AG04449 (cell line): Measurements from ENCODE around the gene RANBP2.
"Not testable (repeated sequence)": the region's sequence is repeated elsewhere in the genome, so short reads cannot be mapped to it uniquely, and the experiment has no call there.

Experiments
- CTCF ChIA-PET: fragments of 350-600 bp; formaldehyde crosslinking; extraction: SDS; loops from one replicate; lab custom pipeline; 2021; ENCODE audit warnings: antibody characterized with exemption; lab: Yijun Ruan, JAX
- POLR2A ChIA-PET: fragments of 400-600, 350-600 bp; formaldehyde crosslinking; extraction: SDS; loops from one replicate; lab custom pipeline; 2020; ENCODE audit warnings: antibody characterized with exemption, inconsistent platforms; lab: Yijun Ruan, JAX
- DNase-seq: peaks from one replicate; pipeline ENCODE4 v3.0.0-alpha.2; 2010; ENCODE audit warnings: low read depth, low spot score
- H3K4me3 ChIP-seq: 2 replicates; pipeline ENCODE4 v1.5.1; 2011; ENCODE audit warnings: low read depth, mild to moderate bottlenecking, control low read depth, low read length
- TF ChIP-seq, protein P1 (sequence below): IDR thresholded peaks from one replicate; pipeline ENCODE4 v1.5.1; 2011; ENCODE audit warnings: mild to moderate bottlenecking, moderate library complexity, low read length, control low read depth, inconsistent platforms; ENCODE audit not compliant: insufficient read depth; ENCODE audit errors: missing control alignments

RANBP2 gene

GRCh38 chr2:108701208-108701607 lies 18.1 kb upstream of the RANBP2 start:
- TF ChIP-seq, protein P1, sequence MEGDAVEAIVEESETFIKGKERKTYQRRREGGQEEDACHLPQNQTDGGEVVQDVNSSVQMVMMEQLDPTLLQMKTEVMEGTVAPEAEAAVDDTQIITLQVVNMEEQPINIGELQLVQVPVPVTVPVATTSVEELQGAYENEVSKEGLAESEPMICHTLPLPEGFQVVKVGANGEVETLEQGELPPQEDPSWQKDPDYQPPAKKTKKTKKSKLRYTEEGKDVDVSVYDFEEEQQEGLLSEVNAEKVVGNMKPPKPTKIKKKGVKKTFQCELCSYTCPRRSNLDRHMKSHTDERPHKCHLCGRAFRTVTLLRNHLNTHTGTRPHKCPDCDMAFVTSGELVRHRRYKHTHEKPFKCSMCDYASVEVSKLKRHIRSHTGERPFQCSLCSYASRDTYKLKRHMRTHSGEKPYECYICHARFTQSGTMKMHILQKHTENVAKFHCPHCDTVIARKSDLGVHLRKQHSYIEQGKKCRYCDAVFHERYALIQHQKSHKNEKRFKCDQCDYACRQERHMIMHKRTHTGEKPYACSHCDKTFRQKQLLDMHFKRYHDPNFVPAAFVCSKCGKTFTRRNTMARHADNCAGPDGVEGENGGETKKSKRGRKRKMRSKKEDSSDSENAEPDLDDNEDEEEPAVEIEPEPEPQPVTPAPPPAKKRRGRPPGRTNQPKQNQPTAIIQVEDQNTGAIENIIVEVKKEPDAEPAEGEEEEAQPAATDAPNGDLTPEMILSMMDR, result no peak
- CTCF ChIA-PET, result no interaction called here
- DNase-seq, result no peak
- H3K4me3 ChIP-seq, result no peak overlapping the region
- POLR2A ChIA-PET, result no interaction called here

DNA sequence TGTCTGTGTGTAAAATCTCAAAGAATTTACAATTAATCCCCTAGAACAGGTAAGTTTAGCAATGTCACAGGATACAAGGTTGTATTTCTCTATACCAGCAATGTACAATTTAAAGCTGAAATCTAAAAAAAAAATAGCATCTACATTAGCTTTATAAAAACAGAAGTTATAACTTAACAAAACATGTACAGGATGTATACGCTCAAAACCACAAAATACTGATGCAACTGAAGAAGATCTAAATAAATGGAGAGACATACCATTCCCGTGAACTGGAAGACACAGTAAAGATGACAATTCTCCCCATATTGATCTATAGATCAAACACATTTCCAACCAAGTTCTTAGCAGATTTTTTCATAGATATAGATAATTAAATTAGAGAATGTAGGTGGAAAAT lies 17.5 kb upstream of the RANBP2 start:
- TF ChIP-seq, protein P1, result no peak
- no peak overlapping the region for H3K4me3 ChIP-seq
- ChIA-PET CTCF (interaction anchor here (1.5 kb wide), 1 partner anchor 10 kb away, joined by 4 read pairs; no protein-coding TSS in a partner anchor), POLR2A (no interaction called here)
- DNase-seq, result no peak

DNA sequence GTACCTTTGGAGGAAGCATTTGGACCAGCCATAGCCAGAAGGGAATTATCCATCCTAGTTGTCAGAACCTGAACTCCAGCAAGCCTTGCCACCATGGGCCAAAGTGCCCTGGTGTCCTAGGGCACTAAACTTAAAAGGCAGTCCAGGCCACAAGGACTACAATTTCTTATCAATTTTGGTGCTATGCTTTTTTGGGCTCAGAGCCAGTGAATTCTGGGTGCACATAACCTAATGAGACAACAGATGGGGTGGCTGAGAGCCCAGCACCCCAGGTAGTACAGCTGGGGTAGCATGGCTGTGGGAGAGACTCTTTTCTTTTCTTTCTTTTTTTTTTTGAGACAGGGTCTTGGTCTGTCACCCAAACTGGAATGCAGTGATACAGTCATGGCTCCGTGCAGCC lies 14.4 kb upstream of the RANBP2 start:
- no peak for DNase-seq
- no peak overlapping the region for H3K4me3 ChIP-seq
- ChIA-PET CTCF (no interaction called here), POLR2A (no interaction called here)
- TF ChIP-seq, protein P1, result no peak

GRCh38 chr2:108707300-108707699 lies 12.0 kb upstream of the RANBP2 start:
- TF ChIP-seq, protein P1, result no peak
- ChIA-PET CTCF (interaction anchor here (1.0 to 1.6 kb wide), 2 partner anchors 8 to 26 kb away, joined by 3 read pairs; no protein-coding TSS in a partner anchor), POLR2A (no interaction called here)
- H3K4me3 ChIP-seq, result no peak overlapping the region
- no peak for DNase-seq

DNA sequence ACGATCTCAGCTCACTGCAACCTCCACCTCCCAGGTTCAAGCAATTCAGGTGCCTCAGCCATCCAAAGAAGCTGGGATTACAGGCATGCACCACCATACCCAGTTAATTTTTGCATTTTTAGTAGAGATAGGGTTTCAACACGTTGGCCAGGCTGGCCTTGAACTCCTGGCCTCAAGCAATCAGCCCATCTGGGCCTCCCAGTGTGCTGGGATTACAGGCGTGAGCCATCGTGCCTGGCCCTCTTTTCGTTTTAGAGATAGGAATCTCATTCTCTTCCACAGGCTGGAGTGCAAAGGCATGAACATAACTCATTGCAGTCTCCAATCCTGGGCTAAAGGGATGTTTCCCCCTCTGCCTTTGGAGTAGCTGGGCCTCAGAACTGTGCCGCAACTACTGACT lies 2.3 kb upstream of the RANBP2 start:
- POLR2A ChIA-PET, H3K4me3 ChIP-seq, DNase-seq, CTCF ChIA-PET: not testable (repeated sequence)

DNA sequence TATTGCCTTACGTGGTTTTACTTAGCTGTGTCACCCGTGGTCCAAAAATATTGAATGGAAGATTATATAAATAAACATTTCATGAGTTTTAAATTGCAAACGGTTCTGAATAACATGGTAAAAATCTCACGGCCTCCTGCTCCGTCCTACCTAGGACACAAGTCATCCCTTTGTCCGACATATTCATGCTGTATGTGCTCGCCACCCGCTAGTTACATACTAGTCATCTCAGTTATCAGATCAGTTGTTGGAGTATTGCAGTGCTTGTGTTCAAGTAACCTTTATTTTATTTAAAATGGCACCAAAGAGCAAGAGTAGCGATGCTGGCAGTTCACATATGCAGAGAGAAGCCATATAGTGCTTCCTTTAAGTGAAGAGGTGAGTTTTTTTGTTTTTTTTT lies 6.8 kb downstream of the RANBP2 start:
- DNase-seq, CTCF ChIA-PET, POLR2A ChIA-PET, H3K4me3 ChIP-seq: not testable (repeated sequence)

GRCh38 chr2:108734656-108735055 lies 15.4 kb downstream of the RANBP2 start:
- CTCF ChIA-PET, H3K4me3 ChIP-seq, POLR2A ChIA-PET, DNase-seq: not testable (repeated sequence)

- DNase-seq, POLR2A ChIA-PET, CTCF ChIA-PET, H3K4me3 ChIP-seq: not testable (repeated sequence)
Observed at GRCh38 chr2:108757973-108758372, 38.7 kb downstream of the RANBP2 start.

DNA sequence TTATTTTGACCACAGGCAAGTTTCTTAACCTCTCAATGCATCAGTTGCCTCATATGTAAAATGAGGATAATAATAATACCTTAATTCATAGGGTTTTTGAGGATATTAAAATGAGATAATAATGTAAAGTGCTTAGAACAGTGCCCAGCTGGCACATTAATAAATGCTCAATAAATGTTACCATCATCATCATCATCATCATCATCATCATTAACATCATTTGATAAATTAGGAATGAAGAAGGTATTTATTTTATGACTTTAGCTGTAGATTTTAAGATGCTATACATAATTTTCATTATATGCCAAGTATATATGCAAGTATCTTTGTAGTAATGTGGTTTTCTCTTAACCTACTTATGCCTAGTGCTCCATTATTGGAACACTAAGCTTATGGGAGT lies 43.3 kb downstream of the RANBP2 start:
- DNase-seq, POLR2A ChIA-PET, CTCF ChIA-PET, H3K4me3 ChIP-seq: not testable (repeated sequence)

GRCh38 chr2:108766671-108767070 lies 47.4 kb downstream of the RANBP2 start:
- DNase-seq, POLR2A ChIA-PET, CTCF ChIA-PET, H3K4me3 ChIP-seq: not testable (repeated sequence)

DNA sequence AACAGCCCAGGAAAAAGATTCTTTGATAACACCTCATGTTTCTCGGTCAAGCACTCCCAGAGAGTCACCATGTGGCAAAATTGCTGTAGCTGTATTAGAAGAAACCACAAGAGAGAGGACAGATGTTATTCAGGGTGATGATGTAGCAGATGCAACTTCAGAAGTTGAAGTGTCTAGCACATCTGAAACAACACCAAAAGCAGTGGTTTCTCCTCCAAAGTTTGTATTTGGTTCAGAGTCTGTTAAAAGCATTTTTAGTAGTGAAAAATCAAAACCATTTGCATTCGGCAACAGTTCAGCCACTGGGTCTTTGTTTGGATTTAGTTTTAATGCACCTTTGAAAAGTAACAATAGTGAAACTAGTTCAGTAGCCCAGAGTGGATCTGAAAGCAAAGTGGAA lies 48.6 kb downstream of the RANBP2 start:
- CTCF ChIA-PET, H3K4me3 ChIP-seq, DNase-seq, POLR2A ChIA-PET: not testable (repeated sequence)
